Stimulated activated CD4-positive, alpha-beta T cell treated with anti-CD3 and anti-CD28 coated beads, Interleukin-15, amount 100 ng/mL, for 24 hours (primary cell): ENCODE data around the gene ZNF665.
A peak's percentile ranks its signal among the peaks of the same experiment; 100 is the strongest.
"Not testable (repeated sequence)": the region's sequence is repeated elsewhere in the genome, so short reads cannot be mapped to it uniquely, and the experiment has no call there.

ENCODE experiments used
- DNase-seq: peaks from one replicate; pipeline ENCODE4 v3.0.0-alpha.2; 2020

The ZNF665 gene

DNA sequence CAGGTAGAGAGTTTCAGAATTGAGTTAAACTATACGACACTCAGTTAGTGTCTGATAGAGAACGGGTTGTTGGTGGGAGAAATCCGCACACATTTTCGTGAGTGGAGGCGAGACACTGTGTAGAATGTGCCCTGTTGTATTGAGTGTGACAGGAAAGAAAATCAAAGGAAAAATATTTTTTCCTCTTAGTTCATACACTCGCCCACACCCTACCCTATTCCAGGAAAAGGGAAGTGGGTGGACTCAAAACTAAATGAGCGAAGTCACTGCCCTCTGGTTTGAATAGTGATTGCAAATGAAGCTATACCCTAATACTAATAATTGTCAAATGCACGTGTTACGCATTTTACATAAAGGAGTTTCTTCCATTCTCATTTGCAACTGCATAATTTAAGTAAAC, 36.3 kb downstream of the ZNF665 start:
- no peak for DNase-seq

GRCh38 chr19:53147645-53148044, 45.5 kb downstream of the ZNF665 start:
- DNase-seq = no peak

- no peak for DNase-seq
Observed at GRCh38 chr19:53140351-53140750, 52.8 kb downstream of the ZNF665 start.

GRCh38 chr19:53136432-53136831, 56.7 kb downstream of the ZNF665 start:
- DNase-seq = no peak

DNA sequence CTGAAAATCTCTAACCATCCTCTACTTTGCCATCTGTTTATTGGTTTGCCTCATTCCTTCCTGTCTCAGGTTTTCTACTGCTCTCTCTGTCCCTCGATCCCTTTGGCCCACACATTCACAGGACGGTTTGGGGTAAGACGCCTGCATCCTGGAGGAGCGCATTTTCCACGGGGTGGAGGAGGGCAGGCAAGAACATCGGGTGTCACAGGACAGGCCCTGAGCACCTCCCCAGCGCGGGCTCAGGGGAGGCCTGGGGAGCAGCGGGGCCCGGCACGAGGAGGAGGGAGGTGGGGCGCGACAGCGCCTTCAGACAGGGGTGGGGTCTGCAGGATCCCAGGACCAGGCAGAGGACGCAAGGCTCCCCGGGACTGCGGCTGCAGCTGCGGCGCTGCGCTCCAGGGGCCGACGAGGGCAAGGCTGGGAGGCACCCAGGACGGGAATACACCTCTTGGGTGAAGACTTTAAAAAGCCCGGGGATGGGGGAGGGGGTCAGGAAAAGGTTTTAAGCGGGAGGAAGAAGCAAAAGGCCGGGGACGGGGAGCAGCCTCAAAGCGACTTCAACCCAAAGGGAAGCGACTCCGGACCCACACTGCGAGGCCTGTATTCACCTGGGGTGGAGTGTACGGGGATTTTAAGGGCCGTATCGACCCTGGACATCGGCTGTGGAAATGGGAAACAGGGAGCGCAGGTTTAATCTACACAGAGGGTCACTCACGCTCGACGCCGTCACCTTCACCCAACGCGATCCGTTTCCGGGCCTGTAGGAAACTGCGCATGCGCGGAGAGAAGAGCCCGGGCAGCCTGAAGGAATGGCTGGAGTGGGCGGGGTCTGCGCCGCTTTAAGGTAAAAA, 60.8 kb downstream of the ZNF665 start, which contains the start of gene ZNF415:
Gene ZNF415, minus strand, starts transcription at position 770 of the 851 bp plus-strand sequence. CDS start 10,234 bp downstream, outside the sequence.
- DNase-seq = peak; percentile 61

- DNase-seq = no peak
Observed at GRCh38 chr19:53131727-53132126, 61.4 kb downstream of the ZNF665 start.

GRCh38 chr19:53131085-53131590, 62.0 kb downstream of the ZNF665 start:
- DNase-seq = no peak

- no peak for DNase-seq
Observed at GRCh38 chr19:53130506-53130905, 62.7 kb downstream of the ZNF665 start.

DNA sequence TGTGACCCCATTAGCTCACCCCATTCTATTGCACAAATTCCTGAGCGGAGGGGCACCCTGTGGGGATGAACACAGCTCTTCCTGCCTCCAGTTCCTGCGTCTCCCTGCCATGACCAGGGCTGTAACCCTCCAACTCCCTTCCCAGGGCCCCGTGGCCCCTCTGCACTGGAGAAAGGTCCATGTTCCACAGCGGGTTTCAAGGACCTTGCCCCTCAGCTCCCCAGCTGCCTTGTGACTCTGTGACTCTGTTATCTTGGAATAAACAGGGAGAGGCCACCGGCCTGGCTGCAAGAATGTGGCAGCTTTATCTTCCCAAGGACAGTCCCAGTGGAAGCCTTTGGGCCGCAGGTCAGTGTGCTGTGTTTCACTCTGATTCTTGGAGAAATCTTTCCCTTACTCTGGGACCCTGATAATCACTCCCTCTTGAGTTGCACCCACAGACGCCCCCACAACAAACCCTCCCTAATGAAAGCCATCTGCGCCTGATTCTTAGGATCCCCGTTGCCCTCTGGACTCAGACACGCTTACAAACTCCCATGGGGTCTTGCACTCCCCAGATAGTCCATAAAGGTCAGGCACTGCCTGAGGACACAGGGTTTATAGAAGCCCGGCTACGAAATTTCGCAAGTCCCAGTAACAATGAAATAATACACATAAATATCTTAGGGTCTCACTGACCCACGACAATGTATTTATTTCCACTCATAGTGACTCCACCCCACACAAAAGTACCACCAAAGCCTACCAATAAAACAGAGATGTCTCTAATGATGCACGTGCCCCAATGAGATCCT, 66.2 kb downstream of the ZNF665 start:
- DNase-seq = not testable (repeated sequence)

GRCh38 chr19:53123400-53123799, 69.8 kb downstream of the ZNF665 start:
- DNase-seq = no peak
